ENCODE data around the gene CDPF1. TPM values are rescaled to one million over a fixed set of nuclear protein-coding genes. Genes with fewer than 3 reads are reported as not detected.

CDPF1 gene
- total RNA-seq, 1 experiment from 2014 or later: 8.1 TPM

GRCh38 chr22:46247443-46247975 is 2.6 kb downstream of the CDPF1 start:
- H3K14ac ChIP-seq (ENCODE audit: insufficient read depth, low read length): no peak overlapping the region
- no peaks in the 10 kb centered on the region for H3K79me2 ChIP-seq (ENCODE audit: insufficient read depth, low read length)
- no peak overlapping the region for H3K56ac ChIP-seq (ENCODE audit: insufficient read length, low read depth, low read length)
- Mint-ChIP-seq H3K4me3 (no peak overlapping the region), H3K9me3 (0 out of 5 replicates have a peak, but pooled peaks cover 0 to 3% of the 10 kb centered on the region in 2 experiments), H3K27ac (no peak overlapping the region), H3K27me3 (ENCODE audit: low read depth) (peaks cover 9% of the 10 kb centered on the region), H3K4me1 (peaks cover 8 to 16% of the 10 kb centered on the region in 2 experiments), H3K36me3 (ENCODE audit: insufficient read depth in 1 of 3, low read depth in 3 of 3) (peaks cover 1 to 8% (median 8%) of the 10 kb centered on the region in 3 experiments; a peak in 4 of 7 replicates)
- no peaks in the 10 kb centered on the region for H3K4me1 ChIP-seq (ENCODE audit: insufficient read depth, low read length)
- H3K27me3 ChIP-seq (ENCODE audit: insufficient read depth, low read length): no peaks in the 10 kb centered on the region
- no peak overlapping the region for H2AK5ac ChIP-seq (ENCODE audit: insufficient read length, low read length)
- no peak overlapping the region for H4K91ac ChIP-seq (ENCODE audit: insufficient read length, low read depth, low read length)
- H3K23ac ChIP-seq (ENCODE audit: insufficient read length, low read depth, low read length): no peak overlapping the region
- H3K23me2 ChIP-seq (ENCODE audit: insufficient read length, low read depth, low read length, poor library complexity, severe bottlenecking): peaks cover 7% of the 10 kb centered on the region
- no peak overlapping the region for H4K8ac ChIP-seq (replicated peaks; ENCODE audit: insufficient read length, low read depth, low read length)
- no peaks in the 10 kb centered on the region for H3K9me3 ChIP-seq (ENCODE audit: control insufficient read depth, low read depth, low read length)
- H3K4me2 ChIP-seq (ENCODE audit: insufficient read depth, insufficient read length, low read length): no peak overlapping the region
- no peak overlapping the region for H2BK20ac ChIP-seq (ENCODE audit: low read depth, low read length, poor library complexity, severe bottlenecking)
- H3K18ac ChIP-seq (ENCODE audit: insufficient read length, low read depth, low read length): no peak overlapping the region
- TF ChIP-seq CTCF (conservative IDR thresholded peaks at IDR 0.05): no peak
- H4K5ac ChIP-seq (ENCODE audit: insufficient read length, low read depth, low read length): no peak overlapping the region
- no peak overlapping the region for H2BK120ac ChIP-seq (ENCODE audit: low read depth, low read length, poor library complexity, severe bottlenecking)
- no peak overlapping the region for H2AFZ ChIP-seq (ENCODE audit: low read length)
- WGBS (ENCODE audit: extremely low coverage, insufficient read length, low lambda C conversion rate): no CpG with 5 or more reads among the region's 2 CpGs
- no peak overlapping the region for H3K4ac ChIP-seq (ENCODE audit: low read depth, low read length)
- no peaks in the 10 kb centered on the region for H3K79me1 ChIP-seq (ENCODE audit: insufficient read depth, low read depth, low read length, poor library complexity, severe bottlenecking)
- no peak overlapping the region for H2BK5ac ChIP-seq (ENCODE audit: insufficient read length, low read length)
- no peak overlapping the region for H3K27ac ChIP-seq (ENCODE audit: insufficient read length, low read depth, low read length)
- H3K9ac ChIP-seq (ENCODE audit: extremely low read depth, insufficient read length, low read length): no peak overlapping the region
- no peak overlapping the region for H2BK12ac ChIP-seq (ENCODE audit: insufficient read length, low read depth, low read length)
- no peak for DNase-seq
- no peak overlapping the region for H3T11ph ChIP-seq (ENCODE audit: low read length)
- no peaks in the 10 kb centered on the region for H4K20me1 ChIP-seq (ENCODE audit: control insufficient read depth, insufficient read depth, insufficient read length)
- H2BK15ac ChIP-seq (ENCODE audit: low read depth, low read length): no peak overlapping the region
